Tibial artery (tissue), 4 donors: ENCODE measurements around the gene PARP1.

Experiments
- DNase-seq, 2 donors: peaks; one replicate each; pipeline ENCODE4 v3.0.0-alpha.2; 2019
- H3K27ac ChIP-seq, 2 donors: fragments of 200-600 bp; sonication (generic) in 1 of 2; 1 replicate in 1 of 2; 2 replicates in 1 of 2; pipeline ENCODE4 v1.5.1; 2018 to 2019; ENCODE audit warnings: mild to moderate bottlenecking in 1 of 2
- H3K27me3 ChIP-seq, 2 donors: fragments of 200-600 bp; sonication (generic) in 1 of 2; one replicate each; pipeline versions ENCODE4 v1.5.1 to v1.6.0; 2016 to 2019
- H3K36me3 ChIP-seq, 3 donors: fragments of 200-600 bp; sonication (generic) in 2 of 3; one replicate each; pipeline ENCODE4 v1.5.1; 2016 to 2019; ENCODE audit warnings: mild to moderate bottlenecking in 2 of 3
- H3K4me1 ChIP-seq, 4 donors: fragments of 200-600 bp; sonication (generic) in 2 of 4; 1 replicate in 3 of 4; 2 replicates in 1 of 4; pipeline ENCODE4 v1.5.1; 2016 to 2019
- H3K4me3 ChIP-seq, 2 donors: fragments of 200-600 bp; sonication (generic) in 1 of 2; 1 replicate in 1 of 2; 2 replicates in 1 of 2; pipeline ENCODE4 v1.5.1; 2018 to 2019; ENCODE audit warnings: mild to moderate bottlenecking in 2 of 2
- H3K9me3 ChIP-seq, 3 donors: fragments of 200-600 bp; sonication (generic) in 1 of 3; one replicate each; pipeline ENCODE4 v1.5.1; 2016 to 2019
- intact Hi-C: fragments of 100-400 bp; cut with DNase I; formaldehyde crosslinking; loops from one replicate; pipeline ENCODE4 v1.15.0; 2023; ENCODE audit warnings: low total_unique reads
- TF ChIP-seq, protein P1 (sequence below), 2 experiments: fragments of 200-600 bp in 1 of 2; fragments of 450-650 bp in 1 of 2; IDR thresholded peaks; one replicate each; pipeline ENCODE4 v1.5.1; 2017 to 2019; ENCODE audit warnings: antibody characterized with exemption in 2 of 2, mild to moderate bottlenecking in 1 of 2, moderate library complexity in 1 of 2

PARP1 gene

GRCh38 chr1:226417350-226417749 is 9.5 kb upstream of the PARP1 start:
- H3K4me1 ChIP-seq: no peaks in the 10 kb centered on the region
- TF ChIP-seq, protein P1, sequence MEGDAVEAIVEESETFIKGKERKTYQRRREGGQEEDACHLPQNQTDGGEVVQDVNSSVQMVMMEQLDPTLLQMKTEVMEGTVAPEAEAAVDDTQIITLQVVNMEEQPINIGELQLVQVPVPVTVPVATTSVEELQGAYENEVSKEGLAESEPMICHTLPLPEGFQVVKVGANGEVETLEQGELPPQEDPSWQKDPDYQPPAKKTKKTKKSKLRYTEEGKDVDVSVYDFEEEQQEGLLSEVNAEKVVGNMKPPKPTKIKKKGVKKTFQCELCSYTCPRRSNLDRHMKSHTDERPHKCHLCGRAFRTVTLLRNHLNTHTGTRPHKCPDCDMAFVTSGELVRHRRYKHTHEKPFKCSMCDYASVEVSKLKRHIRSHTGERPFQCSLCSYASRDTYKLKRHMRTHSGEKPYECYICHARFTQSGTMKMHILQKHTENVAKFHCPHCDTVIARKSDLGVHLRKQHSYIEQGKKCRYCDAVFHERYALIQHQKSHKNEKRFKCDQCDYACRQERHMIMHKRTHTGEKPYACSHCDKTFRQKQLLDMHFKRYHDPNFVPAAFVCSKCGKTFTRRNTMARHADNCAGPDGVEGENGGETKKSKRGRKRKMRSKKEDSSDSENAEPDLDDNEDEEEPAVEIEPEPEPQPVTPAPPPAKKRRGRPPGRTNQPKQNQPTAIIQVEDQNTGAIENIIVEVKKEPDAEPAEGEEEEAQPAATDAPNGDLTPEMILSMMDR (IDR thresholded peaks at IDR 0.05): no peak
- DNase-seq: no peak
- no peaks in the 10 kb centered on the region for H3K36me3 ChIP-seq
- intact Hi-C loops: loop anchor here (10.0 kb wide), 1 partner anchor 187 kb away; no protein-coding TSS in a partner anchor
- H3K4me3 ChIP-seq: no peak overlapping the region
- H3K27ac ChIP-seq: no peak overlapping the region
- H3K27me3 ChIP-seq: no peaks in the 10 kb centered on the region
- H3K9me3 ChIP-seq: no peaks in the 10 kb centered on the region

DNA sequence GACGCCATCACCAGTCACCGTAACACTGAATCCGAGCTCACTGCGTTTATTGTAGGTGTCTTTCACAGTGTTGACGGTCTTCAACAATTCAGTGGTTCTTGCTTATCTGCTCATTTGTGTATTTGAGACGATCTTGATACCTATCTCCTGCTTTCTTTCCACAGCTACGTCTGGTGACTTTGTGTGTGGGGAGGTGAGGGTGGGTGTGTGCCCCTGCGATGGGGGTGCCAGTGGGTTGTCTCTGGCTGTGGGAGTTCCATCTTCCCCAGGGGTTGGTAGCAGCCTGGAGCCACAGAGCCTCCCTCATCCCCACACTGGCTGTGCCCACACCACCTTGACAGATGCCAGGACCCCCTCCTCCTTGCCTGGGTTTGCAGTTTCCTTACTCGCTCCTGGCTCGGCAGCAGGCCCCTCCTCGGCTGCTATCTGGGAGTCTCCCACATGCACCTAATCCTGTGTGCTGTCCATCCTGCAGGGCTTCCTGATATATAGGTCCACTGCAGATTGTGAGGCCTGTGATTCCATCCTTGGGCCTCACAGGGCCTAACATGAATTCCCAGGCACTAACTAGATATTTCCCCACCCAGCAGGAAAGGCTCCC is 6.3 kb upstream of the PARP1 start:
- no peak for DNase-seq
- TF ChIP-seq, protein P1 (IDR thresholded peaks at IDR 0.05): no peak
- Histone ChIP-seq H3K36me3 (no peaks in the 10 kb centered on the region), H3K27me3 (no peaks in the 10 kb centered on the region), H3K4me1 (no peaks in the 10 kb centered on the region), H3K9me3 (no peaks in the 10 kb centered on the region), H3K4me3 (no peak overlapping the region), H3K27ac (no peak overlapping the region)
- intact Hi-C loops: loop anchor here (10.0 kb wide), 1 partner anchor 191 kb away; no protein-coding TSS in a partner anchor

- DNase-seq: peak in 1 of 2 donors; percentile 74
- no peaks in the 10 kb centered on the region for H3K27me3 ChIP-seq
- H3K27ac ChIP-seq: no peak overlapping the region
- TF ChIP-seq, protein P1 (IDR thresholded peaks at IDR 0.05): no peak
- no peak overlapping the region for H3K4me3 ChIP-seq
- H3K9me3 ChIP-seq: no peaks in the 10 kb centered on the region
- peaks cover 0 to 10% (median 5%) of the 10 kb centered on the region in 4 donors for H3K4me1 ChIP-seq
- intact Hi-C loops: loop anchor here (10.0 kb wide), 1 partner anchor 193 kb away; no protein-coding TSS in a partner anchor
- no peaks in the 10 kb centered on the region for H3K36me3 ChIP-seq
These were observed 3.7 kb upstream of the PARP1 start for GRCh38 chr1:226411619-226412018.

DNA sequence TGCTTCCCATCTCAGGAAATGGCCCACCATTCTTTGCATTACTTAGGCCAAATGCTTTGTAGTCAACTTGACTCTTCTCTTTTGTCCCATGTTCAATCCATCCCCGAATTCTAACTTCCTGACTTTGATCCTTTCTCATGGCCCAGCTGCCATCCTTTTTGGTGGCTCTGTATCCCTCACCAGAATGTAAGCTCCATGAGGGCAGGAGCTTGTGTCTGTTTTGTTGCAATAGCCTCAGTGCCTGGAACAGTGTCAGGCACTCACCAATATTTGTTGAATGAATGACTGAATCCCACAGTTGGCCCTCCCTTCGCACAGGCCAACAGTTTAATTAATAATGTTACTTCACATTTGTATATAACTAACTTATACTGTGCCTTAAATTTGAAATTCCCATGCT is 3.1 kb upstream of the PARP1 start:
- TF ChIP-seq, protein P1 (IDR thresholded peaks at IDR 0.05): no peak
- H3K4me1 ChIP-seq: peaks cover 0 to 16% (median 11%) of the 10 kb centered on the region in 4 donors
- intact Hi-C loops: loop anchor here (10.0 kb wide), 1 partner anchor 194 kb away; no protein-coding TSS in a partner anchor
- no peaks in the 10 kb centered on the region for H3K27me3 ChIP-seq
- H3K36me3 ChIP-seq: no peaks in the 10 kb centered on the region
- H3K4me3 ChIP-seq: no peak overlapping the region
- H3K27ac ChIP-seq: no peak overlapping the region
- H3K9me3 ChIP-seq: no peaks in the 10 kb centered on the region
- no peak for DNase-seq

GRCh38 chr1:226409392-226409791 is 1.5 kb upstream of the PARP1 start:
- Histone ChIP-seq H3K27ac (peak overlapping the region in 1 of 2 donors; percentile 76), H3K4me3 (no peak overlapping the region), H3K4me1 (peaks cover 0 to 28% (median 19%) of the 10 kb centered on the region in 4 donors), H3K9me3 (no peaks in the 10 kb centered on the region), H3K27me3 (no peaks in the 10 kb centered on the region), H3K36me3 (no peaks in the 10 kb centered on the region)
- TF ChIP-seq, protein P1 (IDR thresholded peaks at IDR 0.05): no peak
- DNase-seq: no peak
- intact Hi-C loops: no loop called here
